Liver (tissue), 3 donors: ENCODE data around the gene MEIS1.

Experiments used
- EGR1 ChIP-seq, 2 donors: IDR thresholded peaks; 2 replicates each; pipeline ENCODE4 v1.6.1; 2016 to 2018; ENCODE audit warnings: antibody characterized with exemption in 2 of 2, low read depth in 2 of 2
- GABPA ChIP-seq, 2 donors: IDR thresholded peaks in 1 of 2; conservative IDR thresholded peaks in 1 of 2; 2 replicates each; pipeline ENCODE4 v1.6.1; 2016; ENCODE audit warnings: antibody characterized with exemption in 2 of 2, mild to moderate bottlenecking in 1 of 2, moderate library complexity in 1 of 2
- HNF4A ChIP-seq, 2 donors: conservative IDR thresholded peaks; 2 replicates each; pipeline ENCODE4 v1.6.1; 2016; ENCODE audit warnings: antibody characterized with exemption in 2 of 2, mild to moderate bottlenecking in 2 of 2
- JUND ChIP-seq, 2 donors: IDR thresholded peaks; 2 replicates each; pipeline ENCODE4 v1.6.1; 2016; ENCODE audit warnings: antibody characterized with exemption in 2 of 2
- RAD21 ChIP-seq, 2 donors: IDR thresholded peaks; 2 replicates each; pipeline ENCODE4 v1.6.1; 2016; ENCODE audit warnings: antibody characterized with exemption in 2 of 2, mild to moderate bottlenecking in 2 of 2
- RXRA ChIP-seq, 2 donors: IDR thresholded peaks; 2 replicates each; pipeline ENCODE4 v1.6.1; 2017 to 2018; ENCODE audit warnings: antibody characterized with exemption in 2 of 2, mild to moderate bottlenecking in 1 of 2
- SP1 ChIP-seq: IDR thresholded peaks from 2 replicates; pipeline ENCODE4 v1.6.1; 2018; ENCODE audit warnings: antibody characterized with exemption, mild to moderate bottlenecking
- TAF1 ChIP-seq: conservative IDR thresholded peaks from 2 replicates; pipeline ENCODE4 v1.6.1; 2016; ENCODE audit warnings: antibody characterized with exemption, mild to moderate bottlenecking
- YY1 ChIP-seq: IDR thresholded peaks from 2 replicates; pipeline ENCODE4 v1.6.1; 2016; ENCODE audit warnings: antibody characterized with exemption, mild to moderate bottlenecking
- TF ChIP-seq, protein P1 (sequence below): fragments of 150-350 bp; IDR thresholded peaks from 2 replicates; pipeline ENCODE4 v1.5.1; 2017; ENCODE audit warnings: improper control_type of control experiment, low read depth, low read length; ENCODE audit not compliant: missing input control
- TF ChIP-seq, protein P2 (sequence below): IDR thresholded peaks from 2 replicates; pipeline ENCODE4 v1.6.1; 2016; ENCODE audit warnings: antibody characterized with exemption, mild to moderate bottlenecking
- TF ChIP-seq, protein P3 (sequence below): IDR thresholded peaks from 2 replicates; pipeline ENCODE4 v1.6.1; 2016; ENCODE audit warnings: antibody characterized with exemption
- TF ChIP-seq, protein P4 (sequence below): IDR thresholded peaks from 2 replicates; pipeline ENCODE4 v1.6.1; 2016; ENCODE audit warnings: antibody characterized with exemption
- donor health status: healthy.
- donor health status: healthy.

DNA sequence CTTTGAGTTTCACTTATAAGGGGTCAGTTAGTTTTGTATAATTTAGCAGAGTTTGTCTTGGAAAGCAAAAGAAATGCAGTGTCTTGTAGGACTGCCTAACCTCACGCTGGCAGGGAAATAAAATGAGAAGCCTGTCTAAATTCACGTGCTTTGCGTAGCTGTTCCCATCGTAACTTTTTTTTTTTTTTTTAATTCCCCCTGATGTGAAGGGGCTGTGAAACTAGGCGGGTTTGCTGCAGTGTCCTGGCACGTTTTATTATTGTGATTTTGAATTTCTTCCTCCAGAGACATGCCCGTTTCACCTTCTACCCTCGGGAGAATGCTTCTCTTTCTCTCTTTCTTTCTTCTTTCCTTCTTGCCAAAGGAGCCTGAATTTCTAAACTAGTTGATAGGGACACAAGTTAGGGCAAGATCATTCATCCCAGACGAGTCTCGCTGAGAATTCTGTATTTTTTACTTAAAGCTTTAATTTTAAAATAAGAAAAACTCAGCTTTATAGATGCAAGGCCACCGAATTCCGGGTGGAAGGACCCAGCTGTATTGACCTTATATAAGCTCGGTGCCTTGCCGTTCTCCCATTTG, 2.3 kb downstream of the MEIS1 start:
- TF ChIP-seq, protein P1, sequence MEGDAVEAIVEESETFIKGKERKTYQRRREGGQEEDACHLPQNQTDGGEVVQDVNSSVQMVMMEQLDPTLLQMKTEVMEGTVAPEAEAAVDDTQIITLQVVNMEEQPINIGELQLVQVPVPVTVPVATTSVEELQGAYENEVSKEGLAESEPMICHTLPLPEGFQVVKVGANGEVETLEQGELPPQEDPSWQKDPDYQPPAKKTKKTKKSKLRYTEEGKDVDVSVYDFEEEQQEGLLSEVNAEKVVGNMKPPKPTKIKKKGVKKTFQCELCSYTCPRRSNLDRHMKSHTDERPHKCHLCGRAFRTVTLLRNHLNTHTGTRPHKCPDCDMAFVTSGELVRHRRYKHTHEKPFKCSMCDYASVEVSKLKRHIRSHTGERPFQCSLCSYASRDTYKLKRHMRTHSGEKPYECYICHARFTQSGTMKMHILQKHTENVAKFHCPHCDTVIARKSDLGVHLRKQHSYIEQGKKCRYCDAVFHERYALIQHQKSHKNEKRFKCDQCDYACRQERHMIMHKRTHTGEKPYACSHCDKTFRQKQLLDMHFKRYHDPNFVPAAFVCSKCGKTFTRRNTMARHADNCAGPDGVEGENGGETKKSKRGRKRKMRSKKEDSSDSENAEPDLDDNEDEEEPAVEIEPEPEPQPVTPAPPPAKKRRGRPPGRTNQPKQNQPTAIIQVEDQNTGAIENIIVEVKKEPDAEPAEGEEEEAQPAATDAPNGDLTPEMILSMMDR, result no peak
- TF ChIP-seq, protein P2, sequence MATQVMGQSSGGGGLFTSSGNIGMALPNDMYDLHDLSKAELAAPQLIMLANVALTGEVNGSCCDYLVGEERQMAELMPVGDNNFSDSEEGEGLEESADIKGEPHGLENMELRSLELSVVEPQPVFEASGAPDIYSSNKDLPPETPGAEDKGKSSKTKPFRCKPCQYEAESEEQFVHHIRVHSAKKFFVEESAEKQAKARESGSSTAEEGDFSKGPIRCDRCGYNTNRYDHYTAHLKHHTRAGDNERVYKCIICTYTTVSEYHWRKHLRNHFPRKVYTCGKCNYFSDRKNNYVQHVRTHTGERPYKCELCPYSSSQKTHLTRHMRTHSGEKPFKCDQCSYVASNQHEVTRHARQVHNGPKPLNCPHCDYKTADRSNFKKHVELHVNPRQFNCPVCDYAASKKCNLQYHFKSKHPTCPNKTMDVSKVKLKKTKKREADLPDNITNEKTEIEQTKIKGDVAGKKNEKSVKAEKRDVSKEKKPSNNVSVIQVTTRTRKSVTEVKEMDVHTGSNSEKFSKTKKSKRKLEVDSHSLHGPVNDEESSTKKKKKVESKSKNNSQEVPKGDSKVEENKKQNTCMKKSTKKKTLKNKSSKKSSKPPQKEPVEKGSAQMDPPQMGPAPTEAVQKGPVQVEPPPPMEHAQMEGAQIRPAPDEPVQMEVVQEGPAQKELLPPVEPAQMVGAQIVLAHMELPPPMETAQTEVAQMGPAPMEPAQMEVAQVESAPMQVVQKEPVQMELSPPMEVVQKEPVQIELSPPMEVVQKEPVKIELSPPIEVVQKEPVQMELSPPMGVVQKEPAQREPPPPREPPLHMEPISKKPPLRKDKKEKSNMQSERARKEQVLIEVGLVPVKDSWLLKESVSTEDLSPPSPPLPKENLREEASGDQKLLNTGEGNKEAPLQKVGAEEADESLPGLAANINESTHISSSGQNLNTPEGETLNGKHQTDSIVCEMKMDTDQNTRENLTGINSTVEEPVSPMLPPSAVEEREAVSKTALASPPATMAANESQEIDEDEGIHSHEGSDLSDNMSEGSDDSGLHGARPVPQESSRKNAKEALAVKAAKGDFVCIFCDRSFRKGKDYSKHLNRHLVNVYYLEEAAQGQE, result no peak
- no peak for TF ChIP-seq GABPA (IDR thresholded peaks at IDR 0.05 in 1 of 2, conservative IDR thresholded peaks at IDR 0.05 in 1 of 2)
- no peak for TF ChIP-seq SP1
- TF ChIP-seq, protein P3, sequence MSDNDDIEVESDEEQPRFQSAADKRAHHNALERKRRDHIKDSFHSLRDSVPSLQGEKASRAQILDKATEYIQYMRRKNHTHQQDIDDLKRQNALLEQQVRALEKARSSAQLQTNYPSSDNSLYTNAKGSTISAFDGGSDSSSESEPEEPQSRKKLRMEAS, result no peak
- TF ChIP-seq, protein P4, sequence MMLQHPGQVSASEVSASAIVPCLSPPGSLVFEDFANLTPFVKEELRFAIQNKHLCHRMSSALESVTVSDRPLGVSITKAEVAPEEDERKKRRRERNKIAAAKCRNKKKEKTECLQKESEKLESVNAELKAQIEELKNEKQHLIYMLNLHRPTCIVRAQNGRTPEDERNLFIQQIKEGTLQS, result no peak
- TF ChIP-seq TAF1, result no peak
- TF ChIP-seq JUND (IDR thresholded peaks at IDR 0.05), result no peak
- TF ChIP-seq RXRA (IDR thresholded peaks at IDR 0.05), result no peak
- no peak for TF ChIP-seq YY1
- TF ChIP-seq HNF4A (conservative IDR thresholded peaks at IDR 0.05), result no peak
- TF ChIP-seq EGR1 (IDR thresholded peaks at IDR 0.05; ENCODE audit: low read depth in 2 of 2), result no peak
- TF ChIP-seq RAD21 (IDR thresholded peaks at IDR 0.05), result no peak
